ENCODE measurements around the gene BACH2. TPM values are rescaled to one million over a fixed set of nuclear protein-coding genes. Genes with fewer than 3 reads are reported as not detected.

The BACH2 gene
- total and polyA plus RNA-seq, 2 of the 8 experiments (the other 6 are each of a cell fraction or from before 2014, with no cell fraction given) = 1.9 to 5.9 TPM

DNA sequence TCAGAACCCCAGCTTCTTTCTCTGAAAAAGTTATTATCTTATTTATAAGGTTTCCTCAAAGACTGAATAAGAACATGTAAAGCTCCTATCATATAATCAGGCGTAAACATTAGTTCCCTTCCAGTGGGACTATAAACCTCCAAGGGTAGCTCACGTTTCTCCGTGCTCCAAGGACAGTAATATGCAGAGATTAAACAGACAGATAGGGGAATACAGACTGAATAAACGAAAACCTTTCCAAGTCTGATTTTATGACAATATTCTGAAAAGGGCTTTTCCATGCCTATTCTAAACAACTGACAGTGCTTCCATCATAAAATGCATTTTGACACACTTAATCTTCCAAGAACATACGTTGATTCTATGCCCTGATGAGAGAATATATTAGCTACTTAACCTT lies 22.8 kb downstream of the BACH2 start:
- Histone ChIP-seq H2BK15ac (ENCODE audit: low read length) (no peak overlapping the region), H3K14ac (ENCODE audit: insufficient read length) (no peak overlapping the region), H4K91ac (replicated peaks; ENCODE audit: insufficient read length, low read length) (no peak overlapping the region), H4K5ac (ENCODE audit: insufficient read length, low read depth, low read length) (no peak overlapping the region), H3K79me1 (ENCODE audit: low read depth, low read length) (no peaks in the 10 kb centered on the region), H2AK5ac (ENCODE audit: low read depth, low read length) (no peak overlapping the region), H2BK12ac (ENCODE audit: low read depth, low read length) (no peak overlapping the region), H3K9me3 (ENCODE audit: insufficient read depth in 2 of 2, low read depth in 1 of 2, low read length in 1 of 2) (no peaks in the 10 kb centered on the region; a peak in 1 of 4 replicates), H2BK120ac (replicated peaks; ENCODE audit: low read depth, low read length) (no peak overlapping the region), H4K8ac (ENCODE audit: extremely low read depth, insufficient read depth, low read length) (no peak overlapping the region), H3K79me2 (ENCODE audit: control insufficient read depth in 1 of 2, insufficient read depth in 2 of 2, low read length in 2 of 2) (no peaks in the 10 kb centered on the region), H3K4ac (replicated peaks; ENCODE audit: insufficient read length, low read depth, low read length) (no peak overlapping the region), H3K4me1 (replicated peaks in 1 of 4; ENCODE audit: control insufficient read depth in 3 of 4, insufficient read depth in 4 of 4, low read length in 3 of 4) (peaks cover 0 to 3% (median 1%) of the 10 kb centered on the region in 4 experiments; a peak in 2 of 7 replicates), H3K4me2 (ENCODE audit: insufficient read depth in 1 of 2, low read depth in 2 of 2, low read length in 2 of 2) (no peak overlapping the region), H3K36me3 (ENCODE audit: control insufficient read depth in 2 of 4, insufficient read depth in 4 of 4, low read length in 3 of 4) (no peaks in the 10 kb centered on the region), H4K20me1 (replicated peaks in 1 of 2; ENCODE audit: control insufficient read depth in 1 of 2, insufficient read depth in 2 of 2, low read length in 2 of 2) (no peaks in the 10 kb centered on the region), H3K27ac (ENCODE audit: low read depth, low read length) (no peak overlapping the region), H2AFZ (ENCODE audit: low read length) (no peak overlapping the region), H3K9ac (replicated peaks in 1 of 4; ENCODE audit: extremely low read depth in 1 of 4, low read depth in 3 of 4, low read length in 3 of 4) (no peak overlapping the region), H3K27me3 (replicated peaks in 1 of 4; ENCODE audit: control insufficient read depth in 3 of 4, extremely low read depth in 1 of 4, insufficient read depth in 3 of 4, low read length in 3 of 4) (no peaks in the 10 kb centered on the region), H2BK20ac (ENCODE audit: low read length) (no peak overlapping the region), H3K23ac (ENCODE audit: insufficient read length) (no peak overlapping the region), H3K18ac (ENCODE audit: extremely low read depth, low read length) (no peak overlapping the region), H3K23me2 (ENCODE audit: low read depth, low read length) (no peaks in the 10 kb centered on the region), H3K56ac (replicated peaks; ENCODE audit: insufficient read length, low read depth, low read length) (no peak overlapping the region), H2BK5ac (ENCODE audit: low read depth, low read length) (no peak overlapping the region), H3K4me3 (ENCODE audit: extremely low read depth in 1 of 4, insufficient read depth in 2 of 4, low read depth in 3 of 4, low read length in 4 of 4) (no peak overlapping the region)
- CTCF ChIA-PET (ENCODE audit: partially characterized antibody) = interaction anchor here (0.8 to 4.0 kb wide), 15 partner anchors 10 to 333 kb away, joined by 3 to 27 read pairs (median 5); no protein-coding TSS in a partner anchor
- WGBS, 2 experiments (ENCODE audit: extremely low coverage in 1 of 2, insufficient coverage in 1 of 2, insufficient read length in 1 of 2, insufficient replicate concordance in 2 of 2, low coverage in 1 of 2, low lambda C conversion rate in 2 of 2, missing lambda C conversion rate in 1 of 2) = 89% methylated on average over 5 of the region's 5 CpGs; no CpG with 5 or more reads in 1 of the 2 experiments
- FAIRE-seq = no peak
- no peak for DNase-seq (ENCODE audit: low read depth in 1 of 2, low spot score in 2 of 2)
- POLR2A ChIA-PET (ENCODE audit: partially characterized antibody) = no interaction called here
- TF ChIP-seq NRF1 (IDR thresholded peaks at IDR 0.05; ENCODE audit: low read depth, low read length) (no peak), CBX5 (IDR thresholded peaks at IDR 0.05; ENCODE audit: low read depth, low read length) (no peak), SIN3A (conservative IDR thresholded peaks at IDR 0.05 in 1 of 2, IDR thresholded peaks at IDR 0.05 in 1 of 2; ENCODE audit: low read depth in 1 of 2, low read length in 2 of 2) (no peak), SP2 (IDR thresholded peaks at IDR 0.05; ENCODE audit: low read length) (no peak), KDM5A (IDR thresholded peaks at IDR 0.05; ENCODE audit: low read length) (no peak), SIRT6 (IDR thresholded peaks at IDR 0.05; ENCODE audit: low read length) (no peak)
